Measurements from ENCODE around the gene FGF1.

- TF ChIP-seq CTCF (IDR thresholded peaks at IDR 0.05) = no peak
- TF ChIP-seq SIN3A (IDR thresholded peaks at IDR 0.05; ENCODE audit: borderline replicate concordance, insufficient read depth, low read depth, low read length) = no peak
- no peak for TF ChIP-seq REST (IDR thresholded peaks at IDR 0.05; ENCODE audit: insufficient read depth in 1 of 2, low read depth in 2 of 2, low read length in 1 of 2)
- no peak for TF ChIP-seq POLR2AphosphoS5 (IDR thresholded peaks at IDR 0.05; ENCODE audit: low read depth, low read length)
- no peak for TF ChIP-seq TCF7L2 (IDR thresholded peaks at IDR 0.05; ENCODE audit: low read depth, low read length)
These were observed 136.1 kb downstream of the FGF1 start for GRCh38 chr5:142549834-142550233.

Data from Panc1 (cell line).